Stimulated activated CD4-positive, alpha-beta T cell treated with anti-CD3 and anti-CD28 coated beads, TNF-alpha, amount 100 ng/mL, for 24 hours (primary cell): ENCODE results near the gene RRM2.

ENCODE experiments used
- DNase-seq, 3 experiments: peaks; one replicate each; pipeline ENCODE4 v3.0.0-alpha.2; 2020; ENCODE audit warnings: low read depth in 3 of 3

RRM2 gene

DNA sequence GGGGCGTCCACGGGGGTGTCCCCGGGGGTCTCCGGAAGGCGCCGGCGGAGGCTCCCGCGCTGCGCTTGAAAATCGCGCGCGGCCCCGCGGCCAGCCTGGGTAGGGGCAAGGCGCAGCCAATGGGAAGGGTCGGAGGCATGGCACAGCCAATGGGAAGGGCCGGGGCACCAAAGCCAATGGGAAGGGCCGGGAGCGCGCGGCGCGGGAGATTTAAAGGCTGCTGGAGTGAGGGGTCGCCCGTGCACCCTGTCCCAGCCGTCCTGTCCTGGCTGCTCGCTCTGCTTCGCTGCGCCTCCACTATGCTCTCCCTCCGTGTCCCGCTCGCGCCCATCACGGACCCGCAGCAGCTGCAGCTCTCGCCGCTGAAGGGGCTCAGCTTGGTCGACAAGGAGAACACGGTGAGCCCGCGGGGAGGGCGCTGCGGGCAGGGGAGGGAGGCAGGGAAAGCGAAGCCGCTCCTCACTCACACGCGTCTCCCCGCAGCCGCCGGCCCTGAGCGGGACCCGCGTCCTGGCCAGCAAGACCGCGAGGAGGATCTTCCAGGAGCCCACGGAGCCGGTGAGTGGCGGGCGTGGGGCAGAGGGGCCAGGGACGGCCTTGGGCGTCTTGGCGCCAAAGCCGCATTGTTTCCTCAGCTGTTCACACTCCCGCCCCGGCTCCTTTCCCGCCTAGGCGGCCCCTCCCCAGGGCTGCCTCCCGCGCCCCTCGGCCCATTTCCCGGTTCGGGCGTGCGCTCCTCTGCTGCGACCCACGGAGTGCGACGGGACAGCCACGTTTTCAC, at the start of gene RRM2:
RRM2 (plus strand) TSS at position 240 of the 781 bp plus-strand sequence; CDS start at position 300, 60 bp downstream.
- DNase-seq: peak; percentile 76 to 96 (median 77)

DNA sequence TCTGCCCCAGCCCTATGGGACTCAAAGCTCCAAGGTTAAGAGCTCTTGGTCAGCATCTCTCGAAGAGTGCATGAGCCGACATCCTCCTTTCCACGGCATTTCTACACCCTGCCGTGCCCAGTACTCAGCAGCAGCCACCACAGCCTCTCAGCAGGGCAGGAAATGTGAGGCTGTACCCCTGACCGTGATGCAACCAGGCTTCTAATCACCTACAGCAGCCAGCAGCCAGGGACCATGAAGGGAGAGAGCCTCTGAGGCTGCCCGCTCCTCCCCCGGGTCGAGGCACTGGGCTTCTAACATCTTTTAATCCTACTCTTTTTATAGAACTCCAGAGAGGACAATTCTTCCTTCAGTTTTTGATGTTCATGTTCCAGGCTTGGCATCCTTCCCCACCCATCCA, 48.8 kb upstream of the RRM2 start:
- no peak for DNase-seq

DNA sequence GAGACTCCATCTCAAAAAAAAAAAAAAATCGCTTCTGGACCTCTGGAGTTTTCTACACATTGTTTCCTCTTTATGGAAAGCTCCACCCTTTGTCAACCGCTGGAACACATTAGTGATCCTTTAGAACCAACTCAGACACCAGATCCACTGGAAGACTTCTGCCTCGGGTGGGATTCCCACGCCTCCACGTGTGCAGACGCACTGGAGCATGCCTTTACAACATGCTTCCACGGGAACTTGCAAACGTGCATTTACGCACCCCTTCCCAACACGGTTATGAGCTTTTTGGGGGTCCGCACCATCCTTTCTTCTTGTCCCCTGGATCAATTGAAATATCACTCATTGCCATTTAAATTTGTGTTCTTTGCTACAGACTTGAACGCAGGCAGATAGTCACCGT, 47.4 kb upstream of the RRM2 start:
- no peak for DNase-seq

DNA sequence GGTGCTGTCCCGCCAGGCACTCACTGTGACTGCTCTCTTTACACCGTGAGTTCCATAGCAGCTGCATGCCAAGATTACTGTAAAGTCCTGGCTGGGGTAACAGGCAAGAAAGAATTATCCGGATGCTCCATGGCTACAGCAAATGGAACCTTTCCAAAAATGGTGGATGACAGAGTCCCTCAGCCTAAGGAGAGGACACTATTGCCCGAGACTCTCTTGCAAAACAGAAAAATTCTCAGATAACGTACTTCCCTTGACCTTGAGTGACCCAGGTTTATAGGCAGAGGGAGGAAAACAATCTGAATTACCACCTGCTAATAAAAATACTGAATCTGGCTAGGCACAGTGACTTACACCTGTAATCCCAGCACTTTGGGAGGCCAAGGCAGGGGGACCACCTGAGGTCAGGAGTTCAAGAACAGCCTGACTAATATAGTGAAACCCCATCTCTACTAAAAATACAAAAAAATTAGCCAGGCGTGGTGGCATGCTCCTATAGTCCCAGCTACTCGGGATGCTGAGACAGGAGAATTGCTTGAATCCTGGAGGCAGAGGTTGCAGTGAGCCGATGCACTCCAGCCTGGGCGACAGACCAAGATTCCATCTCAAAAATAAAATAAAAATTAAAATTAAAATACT, 46.8 kb upstream of the RRM2 start:
- DNase-seq: no peak

DNA sequence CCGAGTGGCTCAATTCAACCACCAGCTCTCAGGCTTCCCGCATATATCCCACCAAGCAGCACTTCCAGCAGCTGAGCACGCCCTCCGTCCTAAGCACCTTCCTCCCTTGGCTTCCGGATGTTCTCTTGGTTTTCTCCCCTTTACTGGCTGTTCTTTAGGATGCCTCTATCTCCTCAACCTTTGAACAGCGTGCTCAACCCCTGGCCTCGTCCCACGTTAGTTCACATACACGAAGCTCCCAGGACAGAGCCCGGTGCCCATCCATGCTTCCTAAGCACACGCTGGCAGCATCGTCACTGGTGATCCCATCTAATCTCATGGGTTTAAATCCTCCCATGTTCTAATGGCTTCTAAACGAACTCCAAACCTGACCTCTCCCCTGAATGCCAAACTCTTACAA, 46.0 kb upstream of the RRM2 start:
- no peak for DNase-seq

DNA sequence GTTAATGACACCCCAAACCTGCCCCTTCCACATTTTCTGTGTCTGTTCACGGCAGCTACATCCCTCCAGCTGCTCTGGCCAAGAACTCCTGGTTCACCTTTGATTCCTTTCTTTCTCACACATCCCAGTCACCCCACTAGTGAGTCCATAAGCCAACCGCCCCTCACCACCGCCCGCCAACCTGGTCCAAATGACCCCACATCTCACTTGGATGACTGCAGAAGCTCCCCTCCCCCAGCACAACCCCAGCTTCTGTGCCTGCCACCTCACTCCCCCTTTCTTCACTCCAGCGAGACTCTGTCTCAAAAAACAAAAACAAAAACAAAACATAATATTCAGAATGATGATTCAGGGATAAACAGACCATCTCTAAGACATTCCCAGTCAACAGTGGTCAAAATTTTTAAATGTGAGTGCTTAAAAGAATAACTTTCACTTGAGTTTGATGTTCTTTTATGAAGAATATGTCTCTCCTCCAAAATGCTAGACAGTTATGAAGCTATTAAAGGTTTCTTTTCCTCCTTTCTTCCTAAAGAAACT, 45.5 kb upstream of the RRM2 start:
- no peak for DNase-seq

DNA sequence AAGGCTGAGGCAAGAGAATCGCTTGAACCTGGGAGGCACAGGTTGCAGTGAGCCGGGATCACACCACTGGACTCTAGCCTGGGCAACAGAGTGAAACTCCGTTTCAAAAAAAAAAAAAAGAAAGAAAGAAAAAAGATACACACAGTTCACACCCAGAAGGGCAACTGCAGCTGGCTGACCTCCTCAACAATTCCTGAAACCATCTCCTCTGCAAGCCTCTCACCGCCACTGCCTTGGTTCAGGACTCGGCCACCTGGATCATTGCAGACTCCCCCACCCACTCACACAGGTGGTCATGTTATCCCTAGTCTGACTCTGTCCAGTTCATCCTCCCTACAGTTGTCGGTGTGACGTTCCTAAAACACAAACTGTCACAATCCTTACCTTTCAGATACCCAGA, 44.5 kb upstream of the RRM2 start:
- DNase-seq: no peak

DNA sequence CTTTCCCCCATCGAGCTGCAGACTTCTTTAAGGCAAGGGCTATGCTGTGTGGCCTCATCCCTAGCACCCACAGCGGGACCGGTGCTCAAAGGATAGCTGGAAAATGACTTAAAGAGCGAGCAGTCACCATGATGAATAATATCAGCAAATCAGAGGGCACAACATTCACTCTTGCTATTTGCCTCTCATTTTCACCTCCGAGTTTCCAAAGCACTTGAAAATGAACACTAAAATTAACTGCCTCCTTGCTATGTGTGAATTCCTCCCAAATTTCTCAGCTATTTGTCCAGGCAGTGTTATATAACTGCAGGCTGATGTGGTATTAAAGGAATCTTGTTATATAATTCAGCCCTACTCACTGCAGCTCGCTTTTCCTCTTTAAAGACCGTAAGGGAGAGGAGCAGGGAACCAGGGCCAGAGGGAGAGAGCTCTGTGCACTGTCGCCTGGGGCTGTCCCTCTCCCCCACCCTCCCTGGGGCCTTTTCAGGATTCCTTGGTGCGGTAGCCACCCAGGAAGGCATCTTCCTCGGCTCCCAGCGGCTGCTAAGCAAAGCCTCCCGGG, 43.8 kb upstream of the RRM2 start:
- DNase-seq: no peak

DNA sequence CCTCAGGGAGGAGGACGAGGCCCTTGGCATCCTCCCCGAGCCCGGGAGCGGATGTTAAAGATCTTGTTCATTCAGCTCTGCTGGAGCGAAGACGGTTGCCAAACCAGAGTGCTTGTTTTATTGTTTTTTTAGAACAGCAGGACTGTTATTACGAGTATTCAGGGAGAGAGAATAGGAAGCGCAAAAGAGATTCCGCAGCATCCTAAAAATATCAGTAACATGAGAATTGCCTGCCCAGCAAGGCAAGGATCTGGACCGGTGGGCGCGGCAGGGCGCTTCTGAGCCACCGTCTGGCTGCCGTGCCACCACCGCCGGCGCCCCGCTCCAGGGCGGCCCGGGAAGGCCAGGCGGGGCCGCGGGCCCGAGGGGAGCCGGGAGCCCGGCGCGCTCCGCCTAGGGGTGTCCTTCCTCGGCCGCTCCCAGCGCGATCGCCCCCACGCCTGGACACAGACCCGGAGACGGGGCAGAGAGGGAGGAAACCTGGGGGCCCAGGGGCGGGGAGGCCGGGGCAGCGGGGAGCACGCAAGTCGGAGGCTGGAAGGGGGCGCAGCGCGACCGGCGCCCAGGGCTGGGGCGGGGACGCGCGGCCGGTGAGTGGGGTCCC, 43.2 kb upstream of the RRM2 start:
- no peak for DNase-seq

DNA sequence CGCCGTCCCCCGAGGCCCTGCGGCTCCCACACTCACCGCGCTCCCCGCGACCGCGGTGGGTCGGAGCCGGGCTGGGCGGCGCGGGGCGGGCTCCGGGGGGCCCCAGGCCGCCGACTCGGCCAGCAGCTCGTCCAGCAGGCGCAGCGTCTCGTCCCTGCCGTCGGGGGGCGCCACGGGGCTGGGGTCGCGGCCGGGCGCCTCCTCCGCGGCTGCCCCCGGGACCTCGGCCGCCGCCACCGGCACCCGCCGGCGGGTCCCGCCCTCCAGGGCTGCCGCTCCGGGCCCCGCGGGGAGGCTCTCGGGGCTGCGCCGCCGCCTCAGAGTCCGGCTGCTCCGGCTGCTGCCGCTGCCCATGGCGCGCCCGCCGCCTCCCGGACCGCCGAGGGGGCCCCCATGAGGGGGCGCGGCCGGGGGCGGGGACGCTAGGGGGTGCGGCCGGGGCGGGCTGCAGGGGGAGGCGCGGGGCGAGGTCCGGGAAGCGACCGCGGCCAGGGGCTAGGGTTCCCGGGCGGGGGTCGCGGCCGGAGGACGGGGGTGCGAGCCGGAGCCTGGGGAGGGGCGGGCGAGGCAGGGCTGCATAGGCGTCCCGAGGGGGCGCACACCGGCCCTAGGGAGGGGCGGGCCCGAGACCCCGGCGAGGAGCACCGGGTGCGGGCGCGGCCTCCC, 42.5 kb upstream of the RRM2 start, which contains the start of gene CYS1:
CYS1 (minus strand) TSS at position 542 of the 666 bp plus-strand sequence; CDS start at position 354, 188 bp downstream.
- DNase-seq: no peak

DNA sequence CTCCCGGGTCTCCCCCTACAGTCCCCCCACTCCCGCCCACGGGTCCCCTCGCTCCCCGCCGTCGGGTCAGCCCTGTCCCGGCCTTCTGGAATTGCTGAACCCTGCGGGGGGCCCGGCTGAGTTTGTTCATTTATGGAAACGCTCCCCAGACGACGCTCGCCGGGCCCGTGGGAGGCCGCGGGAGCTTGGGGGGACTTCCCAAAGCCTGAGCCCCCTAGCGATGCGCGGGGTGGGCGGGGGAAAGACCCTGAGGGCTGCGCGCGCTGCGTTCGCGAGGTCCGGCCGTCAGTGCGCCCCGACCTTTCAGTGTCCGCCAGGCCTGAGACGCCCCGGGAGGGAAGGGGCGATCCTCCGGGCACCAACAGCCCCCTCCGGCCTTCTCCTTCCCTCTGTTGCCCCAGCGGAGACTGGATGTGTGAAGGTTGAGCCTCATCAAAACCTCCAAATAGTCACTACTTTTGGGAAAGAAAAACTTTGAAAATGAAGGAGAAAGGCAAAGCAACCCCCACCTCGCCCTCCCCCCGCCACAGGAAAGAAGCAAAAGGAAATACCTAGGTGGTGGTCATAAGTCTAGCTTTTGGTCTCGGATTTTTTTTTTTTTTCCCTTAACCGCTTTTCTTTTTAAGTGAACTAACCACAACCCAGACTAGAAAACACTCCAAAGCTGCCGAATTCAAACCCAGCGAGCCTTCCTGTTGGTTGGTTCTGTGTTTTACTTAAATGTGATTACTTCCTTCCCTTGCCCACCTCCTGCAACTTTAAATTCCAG, 41.8 kb upstream of the RRM2 start:
- DNase-seq: no peak

DNA sequence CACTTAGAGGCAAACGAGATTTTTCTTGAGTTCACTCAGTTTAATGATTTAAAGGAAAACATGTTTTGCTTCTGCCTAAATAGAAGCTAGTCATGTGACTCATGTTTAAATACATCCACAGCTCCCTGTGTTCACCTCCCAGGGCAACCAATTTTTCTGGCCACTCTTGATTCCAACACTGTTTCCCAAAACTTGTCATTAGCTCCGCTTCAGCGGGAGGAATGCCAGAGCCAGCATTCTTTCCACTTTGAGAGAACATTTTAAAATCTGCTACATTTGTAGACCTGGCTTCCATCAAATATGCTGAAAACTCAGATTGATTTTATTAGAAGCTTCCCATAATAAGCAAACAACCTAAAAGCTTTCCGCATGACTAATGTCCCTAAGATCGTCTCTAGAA, 39.5 kb upstream of the RRM2 start:
- DNase-seq: no peak

DNA sequence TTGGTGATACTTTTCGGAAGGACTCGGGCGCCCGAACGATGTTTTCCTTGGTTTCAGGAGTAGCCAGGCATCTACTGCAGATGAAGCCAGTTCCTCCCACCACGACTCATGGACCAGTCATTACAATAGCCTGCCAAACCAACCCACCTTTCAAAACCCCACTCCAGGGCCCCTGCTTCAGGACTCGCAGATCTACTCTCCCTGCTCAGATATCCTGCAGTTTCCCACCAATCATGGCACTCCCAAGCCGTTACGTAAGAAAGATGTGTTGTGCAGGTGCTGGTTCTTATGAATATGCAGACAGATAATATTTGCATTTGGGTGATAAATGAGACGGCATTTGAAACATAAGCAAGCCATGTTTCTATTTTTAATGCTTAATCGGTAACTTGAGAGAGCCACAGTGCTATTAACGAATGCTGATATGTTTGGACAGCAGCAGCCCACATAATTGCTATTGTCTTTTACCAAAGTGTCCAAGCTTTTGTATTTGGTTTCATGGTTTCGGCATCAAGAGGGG, 38.8 kb upstream of the RRM2 start:
- DNase-seq: no peak

DNA sequence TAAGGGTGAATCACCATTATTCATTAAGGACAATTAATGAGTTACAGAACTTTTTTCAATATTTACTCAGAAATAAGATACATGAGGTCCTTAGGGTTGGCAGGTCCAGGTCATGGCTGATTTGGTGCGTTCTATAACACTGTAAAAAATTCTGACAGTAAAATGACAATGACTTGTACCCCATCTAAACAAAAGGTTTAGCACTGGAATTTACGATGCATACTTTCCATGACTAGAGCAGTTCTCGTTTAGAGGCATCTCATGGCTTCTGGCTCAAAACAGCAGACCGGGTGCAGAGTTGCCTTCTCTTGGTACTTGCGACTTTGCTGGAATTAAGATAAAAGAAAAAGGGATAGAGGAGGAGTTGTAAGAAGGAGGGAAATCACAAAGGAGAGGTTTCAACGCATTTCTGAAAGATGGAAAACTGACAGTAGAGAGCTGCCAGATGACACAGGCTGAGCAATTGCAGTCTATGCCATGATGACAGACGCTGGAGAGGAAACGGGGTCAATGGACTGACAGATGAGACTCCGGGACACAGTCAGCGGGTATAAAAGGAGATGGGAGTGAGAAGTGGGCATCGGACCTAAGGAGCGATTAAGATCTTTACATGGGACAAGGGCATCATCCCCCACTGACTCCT, 38.2 kb upstream of the RRM2 start:
- no peak for DNase-seq

DNA sequence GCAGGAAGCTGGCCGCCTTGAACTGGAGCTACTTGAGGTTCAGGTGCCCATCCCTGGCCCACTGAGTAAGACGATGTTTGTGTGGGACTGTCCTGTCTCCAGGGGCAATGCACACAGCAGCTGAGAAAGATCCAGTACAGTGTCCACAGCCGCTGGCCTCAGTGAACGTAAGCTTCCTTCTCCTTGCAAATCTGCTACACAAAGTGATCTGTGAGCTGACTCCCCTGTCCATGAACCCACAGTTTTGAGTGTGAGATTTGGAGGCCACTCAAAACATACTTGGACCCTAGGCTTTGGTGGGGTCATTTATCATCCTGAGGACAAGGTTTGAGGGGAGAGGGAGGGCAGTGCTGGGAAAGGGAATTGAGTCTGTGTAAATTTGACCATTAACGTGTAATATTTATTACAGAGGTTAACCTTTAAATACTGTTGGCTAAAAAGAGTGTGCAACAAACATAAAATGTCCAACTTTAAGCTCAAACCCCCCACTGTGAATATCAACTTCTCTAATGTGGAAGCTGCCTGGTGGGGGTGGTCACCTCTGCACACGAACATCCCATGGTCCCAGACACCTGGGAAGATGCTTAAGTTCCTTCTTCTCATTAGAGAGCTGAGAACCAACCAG, 37.4 kb upstream of the RRM2 start:
- DNase-seq: no peak

DNA sequence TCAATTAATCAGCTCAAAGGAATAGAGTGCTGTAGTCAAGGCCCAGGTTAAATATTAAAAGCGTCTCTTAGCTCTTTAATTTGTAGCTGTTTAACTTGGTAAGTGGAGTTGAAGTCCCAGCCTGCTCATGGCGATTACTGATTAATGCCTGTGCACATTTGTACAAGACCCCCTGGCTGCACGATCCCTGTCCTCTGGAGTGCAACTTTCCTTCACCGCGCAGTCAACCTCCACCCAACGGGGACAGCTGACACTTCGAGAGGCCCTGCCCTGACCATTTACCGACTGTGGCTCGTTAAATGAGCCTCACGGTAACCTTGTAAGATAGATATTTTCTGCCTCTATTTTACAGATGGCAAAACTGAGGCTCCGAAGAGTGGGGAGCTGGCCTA, 36.9 kb upstream of the RRM2 start:
- DNase-seq: no peak

DNA sequence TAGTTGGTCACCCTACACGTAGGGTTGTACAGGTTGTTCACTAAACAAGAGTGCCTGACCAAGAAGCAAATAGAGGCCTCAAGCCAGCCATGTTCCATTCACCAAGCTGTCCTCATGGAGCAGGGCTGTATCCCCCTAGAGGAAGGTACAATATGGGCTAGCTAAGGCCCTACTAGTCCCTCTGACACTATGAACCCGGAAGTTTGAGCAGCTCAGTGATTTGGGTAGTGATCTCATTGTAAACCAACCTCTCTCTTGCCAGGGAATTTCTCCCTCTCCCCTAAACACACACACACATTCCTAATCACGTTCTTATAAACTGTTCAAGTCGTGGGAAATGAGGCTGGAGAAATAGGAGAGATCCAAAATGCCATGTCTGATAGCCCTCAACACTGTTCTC, 35.6 kb upstream of the RRM2 start:
- no peak for DNase-seq

DNA sequence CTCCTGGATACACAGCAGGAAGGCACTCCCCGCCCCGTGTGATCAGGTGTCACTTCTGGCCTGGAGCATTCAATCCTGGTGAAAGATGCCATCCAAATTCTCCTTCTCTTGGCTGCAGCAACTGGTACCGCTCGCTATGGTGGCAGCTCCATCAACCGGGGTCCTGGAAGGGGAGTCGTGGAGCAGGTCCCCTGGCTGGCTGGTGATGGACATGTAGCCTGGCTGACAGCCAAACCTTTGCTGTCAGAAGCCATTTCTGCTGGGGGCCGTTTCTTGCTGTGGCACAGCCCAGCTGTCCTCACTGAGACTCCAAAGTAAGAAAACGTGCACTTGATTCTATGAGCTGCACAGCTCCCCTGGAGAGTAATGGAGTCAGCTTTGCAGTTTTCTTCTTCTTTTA, 35.2 kb upstream of the RRM2 start:
- DNase-seq: no peak

DNA sequence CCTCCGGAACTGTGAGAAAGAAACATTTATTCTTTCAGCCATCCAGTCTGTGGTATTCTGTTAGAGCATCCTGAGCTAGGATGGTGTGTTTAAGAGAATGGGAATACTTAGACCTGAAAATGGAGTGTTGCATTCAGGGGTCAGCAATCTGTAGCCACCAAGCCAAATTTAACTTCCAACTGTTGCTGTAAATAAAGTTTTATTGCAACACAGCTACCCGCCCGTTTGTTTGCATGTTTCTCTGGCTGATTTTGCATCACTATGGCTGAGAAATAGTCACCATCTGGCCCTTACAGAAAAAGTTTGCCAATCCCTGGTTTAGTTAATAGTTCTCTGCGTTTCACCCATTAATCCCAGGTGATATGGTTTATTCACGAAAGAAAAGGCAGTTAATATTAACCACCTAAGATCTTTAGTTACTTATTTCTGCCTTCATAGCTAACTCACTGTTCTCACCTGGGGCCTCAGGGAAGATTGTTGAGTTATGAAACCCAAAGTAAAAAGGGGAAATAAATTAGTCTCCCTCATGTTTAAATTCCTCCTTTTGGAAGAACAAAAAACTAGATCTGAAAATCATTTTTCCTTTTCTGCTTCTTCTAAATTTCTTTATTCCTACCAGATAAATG, 32.9 kb upstream of the RRM2 start:
- DNase-seq: no peak
